DOHH2 (cell line): ENCODE data around the gene ZBTB40.

ENCODE experiments used
- H3F3A ChIP-seq: fragments of 200-600 bp; sonication (generic), shearing (Covaris generic); 2 replicates; pipeline ENCODE4 v1.6.0; 2016; ENCODE audit warnings: antibody characterized with exemption, mild to moderate bottlenecking; ENCODE audit not compliant: control insufficient read depth, insufficient read depth
- H3K27ac ChIP-seq: fragments of 200-600 bp; sonication (generic); 2 replicates; pipeline ENCODE4 v1.5.1; 2014; ENCODE audit warnings: low read depth, mild to moderate bottlenecking, low read length, moderate library complexity
- H3K27me3 ChIP-seq: fragments of 200-600 bp; sonication (generic); 2 replicates; pipeline ENCODE4 v1.6.1; 2014; ENCODE audit warnings: mild to moderate bottlenecking, low read length, mixed read lengths; ENCODE audit not compliant: control insufficient read depth
- H3K36me3 ChIP-seq: fragments of 200-600 bp; sonication (generic); 2 replicates; pipeline ENCODE4 v1.6.1; 2014; ENCODE audit warnings: mild to moderate bottlenecking, low read length, moderate library complexity, mixed read lengths; ENCODE audit not compliant: control insufficient read depth
- H3K4me1 ChIP-seq: fragments of 200-600 bp; sonication (generic); 2 replicates; pipeline ENCODE4 v1.6.1; 2014; ENCODE audit warnings: mild to moderate bottlenecking, low read length, mixed read lengths; ENCODE audit not compliant: control insufficient read depth
- H3K4me2 ChIP-seq: fragments of 200-600 bp; sonication (generic); 2 replicates; pipeline ENCODE4 v1.6.0; 2014; ENCODE audit warnings: mild to moderate bottlenecking, low read length, moderate library complexity
- H3K4me3 ChIP-seq: fragments of 200-600 bp; sonication (generic); 2 replicates; pipeline ENCODE4 v1.5.1; 2014; ENCODE audit warnings: mild to moderate bottlenecking, low read length, mixed read lengths
- H3K79me2 ChIP-seq: fragments of 200-600 bp; sonication (generic); 2 replicates; pipeline ENCODE4 v1.6.1; 2014; ENCODE audit warnings: mild to moderate bottlenecking, low read length, mixed read lengths; ENCODE audit not compliant: control insufficient read depth
- H3K9me2 ChIP-seq: fragments of 200-600 bp; sonication (generic); replicated peaks from 2 replicates; pipeline ENCODE4 v1.6.1; 2014; ENCODE audit warnings: mild to moderate bottlenecking, low read length, mixed read lengths; ENCODE audit not compliant: control insufficient read depth
- H3K9me3 ChIP-seq: fragments of 200-600 bp; sonication (generic); 2 replicates; pipeline ENCODE4 v1.6.1; 2014; ENCODE audit warnings: antibody characterized with exemption, low read length, mixed read lengths; ENCODE audit not compliant: control insufficient read depth, insufficient read depth
- H4K20me1 ChIP-seq: fragments of 200-600 bp; sonication (generic); 2 replicates; pipeline ENCODE4 v1.6.0; 2014; ENCODE audit warnings: low read depth, mild to moderate bottlenecking, antibody characterized with exemption, low read length, moderate library complexity; ENCODE audit not compliant: control insufficient read depth, insufficient read depth
- CTCF ChIP-seq: fragments of 200-600 bp; sonication (generic); IDR thresholded peaks from one replicate; pipeline ENCODE4 v1.5.1; 2014; ENCODE audit warnings: antibody characterized with exemption, mild to moderate bottlenecking, low read depth, low read length; ENCODE audit not compliant: poor library complexity, severe bottlenecking
- EZH2phosphoT487 ChIP-seq: fragments of 200-600 bp; sonication (generic); IDR thresholded peaks from 2 replicates; pipeline ENCODE4 v1.6.1; 2017; ENCODE audit warnings: borderline replicate concordance, mild to moderate bottlenecking, antibody characterized with exemption, low read length, moderate library complexity, mixed read lengths

ZBTB40 gene

DNA sequence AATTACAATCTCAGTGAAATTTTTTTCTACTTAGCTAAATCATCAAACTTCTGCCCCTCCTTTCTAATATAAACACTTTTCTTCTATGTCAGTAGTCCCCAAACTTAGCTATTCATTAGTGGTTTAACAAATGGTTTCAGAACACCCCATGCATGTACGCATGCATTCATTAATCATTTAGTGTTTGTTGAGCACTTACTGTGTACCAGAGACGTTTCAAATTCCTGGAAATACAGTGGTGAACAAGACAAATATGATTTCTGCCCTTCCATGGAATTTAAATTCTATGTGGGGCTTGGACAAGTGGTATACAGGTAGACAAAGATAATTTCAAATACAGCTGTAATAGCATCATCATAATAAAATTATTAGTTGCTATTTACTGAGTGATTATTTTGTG, 1.5 kb downstream of the ZBTB40 start:
- Histone ChIP-seq H3K79me2 (peaks cover 60% of the 10 kb centered on the region), H3K4me3 (peak overlapping the region; percentile 95), H3K4me2 (peak overlapping the region; percentile 89)

DNA sequence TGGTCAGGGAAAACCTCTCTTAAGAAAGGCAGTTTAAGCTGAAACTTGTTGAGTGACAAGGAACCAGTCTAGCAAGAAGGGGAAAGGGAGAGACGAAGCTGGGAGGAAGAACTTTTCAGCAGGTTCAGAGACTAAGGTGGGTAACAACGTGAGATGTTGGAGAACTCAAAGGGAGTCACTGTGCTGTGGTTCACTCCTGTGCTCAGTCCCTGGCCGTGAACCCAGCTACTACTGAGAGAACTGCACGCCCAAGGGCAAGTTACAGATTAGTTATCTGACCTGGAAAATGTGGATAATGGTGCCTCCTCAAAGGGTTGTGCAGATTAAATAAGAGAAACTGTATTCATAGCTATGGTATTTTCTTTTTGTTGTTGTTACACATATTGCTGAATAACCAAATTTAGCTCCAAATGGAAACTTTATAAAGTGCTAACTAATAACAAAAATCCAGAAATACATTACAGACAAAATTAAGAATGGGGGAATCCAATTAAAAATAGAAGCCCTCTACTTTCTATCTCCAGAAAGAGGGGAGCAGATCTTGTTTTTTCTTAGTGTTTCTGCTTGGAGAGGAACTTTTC, 2.9 kb downstream of the ZBTB40 start:
- no peaks in the 10 kb centered on the region for H3K9me2 ChIP-seq

More for the DNA sequence above, 1.5 kb downstream of the ZBTB40 start:
- no peaks in the 10 kb centered on the region for H4K20me1 ChIP-seq
- no peak overlapping the region for H3K27ac ChIP-seq
- H3K27me3 ChIP-seq: no peaks in the 10 kb centered on the region
- H3K4me1 ChIP-seq: peaks cover 14% of the 10 kb centered on the region
- H3K9me3 ChIP-seq: 0 out of 2 replicates have a peak, but pooled peaks cover 4% of the 10 kb centered on the region
- no peaks in the 10 kb centered on the region for H3K36me3 ChIP-seq
- TF ChIP-seq EZH2phosphoT487 (no peak), CTCF (no peak)
- no peaks in the 10 kb centered on the region for H3F3A ChIP-seq
- H3K9me2 ChIP-seq: no peaks in the 10 kb centered on the region

GRCh38 chr1:22457345-22457744, 5.7 kb downstream of the ZBTB40 start:
- H3K9me3 ChIP-seq: no peaks in the 10 kb centered on the region
- H4K20me1 ChIP-seq: no peaks in the 10 kb centered on the region
- H3K4me1 ChIP-seq: peaks cover 17% of the 10 kb centered on the region
- TF ChIP-seq EZH2phosphoT487 (no peak), CTCF (no peak)
- H3K4me3 ChIP-seq: no peak overlapping the region
- H3K79me2 ChIP-seq: peaks cover 89% of the 10 kb centered on the region
- no peaks in the 10 kb centered on the region for H3F3A ChIP-seq
- H3K27me3 ChIP-seq: no peaks in the 10 kb centered on the region
- no peak overlapping the region for H3K27ac ChIP-seq
- H3K9me2 ChIP-seq: no peaks in the 10 kb centered on the region
- no peak overlapping the region for H3K4me2 ChIP-seq
- H3K36me3 ChIP-seq: no peaks in the 10 kb centered on the region

More for the DNA sequence above, 2.9 kb downstream of the ZBTB40 start:
- Histone ChIP-seq H3K9me3 (0 out of 2 replicates have a peak, but pooled peaks cover 4% of the 10 kb centered on the region), H4K20me1 (no peaks in the 10 kb centered on the region), H3K36me3 (no peaks in the 10 kb centered on the region), H3K4me1 (peaks cover 14% of the 10 kb centered on the region), H3K4me3 (no peak overlapping the region), H3F3A (no peaks in the 10 kb centered on the region), H3K27me3 (no peaks in the 10 kb centered on the region), H3K79me2 (peaks cover 70% of the 10 kb centered on the region), H3K4me2 (no peak overlapping the region), H3K27ac (no peak overlapping the region)
- TF ChIP-seq EZH2phosphoT487 (no peak), CTCF (no peak)
